GM19467 (cell line): Measurements from ENCODE around the gene PIK3R4.

ENCODE experiments used
- ATAC-seq: cut with Tn5 transposase; IDR thresholded peaks from one replicate; pipeline ENCODE4 v1.9.1; 2021; ENCODE audit warnings: mild to moderate bottlenecking, moderate library complexity; ENCODE audit not compliant: unreplicated experiment

Gene PIK3R4

DNA sequence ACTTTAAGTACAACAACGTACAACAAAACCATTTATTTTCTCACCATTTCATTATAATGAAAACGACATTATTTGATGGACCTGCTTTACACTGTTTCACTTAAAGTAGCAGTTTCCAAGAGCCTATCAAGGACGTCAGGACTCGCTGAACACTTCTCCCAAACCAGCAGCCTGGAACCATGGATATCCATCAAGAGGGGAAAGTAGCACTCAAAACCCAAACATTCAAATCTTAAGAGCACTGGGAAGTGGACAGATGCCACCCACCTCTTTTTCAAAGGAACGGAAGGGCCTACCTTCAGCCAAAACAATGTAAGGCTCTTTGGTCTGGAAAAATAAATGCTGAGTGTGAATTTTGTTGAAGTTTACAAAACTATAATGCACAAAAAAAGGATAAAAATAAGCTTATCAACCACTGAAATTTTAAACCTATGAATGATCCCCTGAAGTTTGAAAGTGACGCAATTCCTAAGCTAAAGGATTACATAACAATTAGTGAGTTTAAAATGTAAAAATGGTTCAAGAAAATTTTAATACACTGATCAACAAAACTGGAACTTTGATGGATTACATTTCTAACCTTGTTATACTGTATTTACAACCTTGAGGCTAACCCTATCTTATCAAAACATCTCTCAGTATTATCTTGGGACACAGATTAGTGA is 4.6 kb downstream of the PIK3R4 start:
- ATAC-seq = no peak

DNA sequence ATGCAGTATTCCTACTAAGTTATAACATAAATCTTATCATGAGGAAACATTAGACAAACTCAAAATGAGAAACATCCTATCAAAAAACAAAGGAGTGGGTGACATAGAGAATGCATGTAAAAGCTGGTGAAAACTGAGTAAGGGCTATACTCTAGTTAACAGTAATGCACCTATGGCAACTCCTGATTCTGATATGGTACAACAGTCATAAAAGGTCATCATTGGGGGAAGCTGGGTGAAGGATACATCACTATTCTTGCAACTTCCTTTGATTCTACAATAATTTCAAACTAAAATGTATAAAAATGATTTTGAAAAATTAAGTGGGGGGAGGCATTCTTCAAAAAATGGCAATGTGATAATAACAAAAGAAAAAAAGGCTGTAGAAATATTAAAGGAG is 6.8 kb downstream of the PIK3R4 start:
- no peak for ATAC-seq

DNA sequence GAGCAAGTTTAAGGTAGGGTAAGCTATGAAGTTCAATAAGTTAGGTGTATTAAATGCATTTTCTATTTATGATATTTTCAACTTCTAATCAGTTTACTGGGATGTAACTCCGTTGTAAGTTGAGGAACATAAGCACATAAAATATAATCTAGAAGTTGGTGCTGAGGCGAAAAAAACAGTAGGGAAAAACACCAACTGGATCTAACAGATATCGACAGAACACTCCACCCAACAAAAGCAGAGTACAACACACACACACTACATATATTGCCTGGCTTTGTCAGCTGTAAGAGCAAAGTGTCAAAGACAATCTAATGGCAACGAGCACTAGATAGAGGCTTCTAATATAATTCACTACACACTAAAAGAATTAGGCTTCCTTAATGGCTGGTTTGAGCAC is 8.4 kb downstream of the PIK3R4 start:
- no peak for ATAC-seq

DNA sequence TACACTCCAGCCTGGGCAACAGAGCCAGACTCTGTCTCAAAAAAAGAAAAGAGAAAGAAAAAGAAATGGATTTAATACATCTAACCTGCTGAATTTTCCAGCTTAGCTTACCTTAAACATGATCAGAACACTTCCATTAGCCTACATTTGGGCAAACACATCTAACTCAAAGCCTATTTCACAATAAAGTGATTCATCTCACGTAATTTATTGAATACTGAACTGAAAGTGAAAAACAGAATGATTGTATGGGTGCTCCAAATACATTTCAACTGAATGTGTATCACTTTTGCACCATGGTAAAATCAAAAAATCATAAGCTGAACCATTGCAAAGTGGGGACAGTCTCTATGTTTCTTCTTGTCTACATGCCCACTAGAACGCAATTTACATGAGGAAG is 9.0 kb downstream of the PIK3R4 start:
- no peak for ATAC-seq

DNA sequence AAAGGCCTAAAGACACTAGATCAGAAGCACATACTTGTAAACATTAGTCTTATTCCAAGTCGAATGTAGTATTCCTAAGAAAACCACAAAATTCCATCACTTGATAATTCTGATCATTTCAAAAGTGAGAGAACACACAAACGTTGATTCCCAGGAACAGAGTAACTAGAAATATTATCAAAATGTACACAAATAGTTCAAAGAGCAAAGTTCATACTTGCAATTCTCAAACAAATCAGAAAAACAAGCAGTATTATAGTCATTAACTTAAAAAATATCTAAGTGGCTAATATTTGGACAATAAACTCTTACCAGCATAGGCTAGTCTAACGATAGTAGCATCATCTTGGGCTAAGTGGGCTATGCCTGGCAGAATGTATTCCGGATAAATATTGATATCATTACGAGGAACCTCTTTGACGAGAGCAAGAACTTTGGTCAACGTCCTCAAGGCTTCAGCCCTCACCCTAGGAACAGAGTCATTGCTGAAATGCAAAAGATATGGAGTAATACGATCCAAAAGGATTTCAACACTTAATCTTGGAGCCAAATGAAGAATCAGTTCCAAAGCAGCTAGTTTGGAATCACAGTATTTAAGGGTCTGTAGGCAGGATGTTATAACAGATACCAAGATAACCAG is 13.3 kb downstream of the PIK3R4 start:
- no peak for ATAC-seq

DNA sequence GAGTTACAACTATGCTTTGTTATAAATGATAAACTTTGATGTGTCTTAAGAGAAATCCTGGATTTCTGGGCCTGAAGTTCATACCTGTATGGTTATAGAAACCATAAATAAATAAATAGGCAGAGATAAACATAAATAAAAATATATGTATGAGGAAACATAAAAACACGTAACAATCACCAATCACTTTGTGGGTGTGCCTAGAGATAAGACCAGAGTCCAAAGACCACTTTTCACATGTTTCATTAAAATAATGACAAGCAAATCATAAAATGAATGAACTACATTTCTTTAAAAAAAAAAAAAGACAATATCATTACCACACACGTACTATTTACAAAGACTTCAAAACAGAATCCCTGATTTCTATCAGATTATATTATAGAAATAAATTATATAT is 14.1 kb downstream of the PIK3R4 start:
- no peak for ATAC-seq

DNA sequence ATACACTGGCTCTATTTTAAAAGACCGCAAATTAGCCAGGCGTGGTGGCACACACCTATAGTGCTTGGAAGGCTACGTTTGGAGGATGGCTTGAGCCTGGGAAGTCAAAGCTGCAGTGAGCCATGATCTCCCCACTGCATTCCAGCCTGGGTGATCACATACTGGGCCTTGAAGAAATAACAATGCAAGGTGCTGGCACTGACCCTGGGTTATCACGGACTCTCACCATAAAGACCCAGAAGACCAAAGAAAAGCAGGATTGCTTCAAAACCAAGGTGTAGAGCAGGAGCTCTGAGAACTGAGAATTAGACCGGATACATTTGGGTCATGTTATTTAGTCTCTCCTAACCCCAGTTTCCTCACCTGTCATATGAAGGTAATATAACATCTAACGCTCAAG is 14.8 kb downstream of the PIK3R4 start:
- ATAC-seq = no peak

DNA sequence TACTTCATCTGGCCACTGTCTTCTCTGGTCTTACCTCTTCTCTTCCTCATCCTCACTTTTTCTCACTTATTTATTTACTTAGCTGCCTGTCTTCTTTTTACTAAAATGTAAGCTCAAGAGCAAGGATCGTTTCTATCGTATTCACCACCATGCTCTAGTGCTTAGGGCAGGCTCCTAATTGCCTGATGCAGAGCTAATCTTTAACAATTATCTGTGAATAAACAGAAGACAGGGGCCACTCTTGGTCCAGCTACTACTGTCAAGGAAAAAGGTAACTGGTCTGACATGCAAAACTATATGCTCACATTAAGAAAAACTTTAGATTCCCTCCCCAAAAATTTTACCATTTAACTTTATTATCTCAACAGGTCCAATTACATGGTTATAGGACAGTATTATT is 17.5 kb downstream of the PIK3R4 start:
- no peak for ATAC-seq

DNA sequence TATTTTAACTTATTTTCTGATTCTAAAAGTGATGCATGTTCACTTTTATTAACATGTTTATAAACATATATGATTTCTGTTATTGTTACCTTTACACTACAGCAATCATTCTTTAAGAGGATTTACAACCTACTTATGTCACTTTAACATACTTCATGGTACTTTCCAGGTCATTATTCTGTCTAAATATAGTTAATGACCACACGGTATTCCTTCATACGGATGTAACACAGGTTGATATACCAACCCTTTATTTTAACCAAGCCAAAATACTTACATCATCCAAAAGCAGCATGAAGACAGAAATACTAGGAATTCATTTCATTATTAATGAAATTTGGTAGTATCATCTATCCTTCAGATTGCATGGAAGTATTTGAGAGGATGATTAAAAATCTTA is 18.6 kb downstream of the PIK3R4 start:
- no peak for ATAC-seq

DNA sequence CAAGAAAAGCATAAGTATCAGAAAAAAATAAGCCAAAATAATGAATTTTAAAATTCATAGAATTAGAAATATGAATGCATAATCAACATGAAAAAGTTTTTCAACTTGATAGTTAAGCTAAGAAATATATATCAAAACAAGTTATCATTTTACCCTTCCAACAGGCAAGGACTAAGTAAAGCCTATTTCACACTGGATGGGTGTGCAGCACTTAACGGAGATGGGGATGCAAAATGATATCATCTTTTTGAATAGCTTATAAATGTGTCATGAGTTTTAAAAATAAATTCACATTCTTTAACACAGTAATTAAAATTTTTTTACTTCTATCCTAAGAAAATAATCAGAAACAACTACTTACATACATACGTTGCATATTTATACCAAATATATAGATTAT is 20.9 kb downstream of the PIK3R4 start:
- ATAC-seq = no peak

DNA sequence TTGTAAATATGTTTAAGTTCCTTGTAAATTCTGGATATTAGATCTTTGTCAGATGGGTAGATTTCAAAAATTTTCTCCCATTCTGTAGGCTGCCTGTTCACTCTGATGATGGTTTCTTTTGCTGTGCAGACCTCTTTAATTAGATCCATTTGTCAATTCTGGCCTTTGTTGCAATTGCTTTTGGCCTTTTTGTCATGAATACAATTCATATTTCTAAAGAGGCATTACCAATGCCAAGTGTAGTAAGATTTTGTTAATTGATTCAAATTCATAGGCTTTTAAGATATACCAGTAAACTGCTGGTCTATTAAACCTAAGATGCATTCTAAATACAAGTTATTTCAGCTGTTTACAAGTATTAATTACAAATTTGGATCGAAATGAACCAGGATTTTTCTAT is 31.0 kb downstream of the PIK3R4 start:
- ATAC-seq = no peak

DNA sequence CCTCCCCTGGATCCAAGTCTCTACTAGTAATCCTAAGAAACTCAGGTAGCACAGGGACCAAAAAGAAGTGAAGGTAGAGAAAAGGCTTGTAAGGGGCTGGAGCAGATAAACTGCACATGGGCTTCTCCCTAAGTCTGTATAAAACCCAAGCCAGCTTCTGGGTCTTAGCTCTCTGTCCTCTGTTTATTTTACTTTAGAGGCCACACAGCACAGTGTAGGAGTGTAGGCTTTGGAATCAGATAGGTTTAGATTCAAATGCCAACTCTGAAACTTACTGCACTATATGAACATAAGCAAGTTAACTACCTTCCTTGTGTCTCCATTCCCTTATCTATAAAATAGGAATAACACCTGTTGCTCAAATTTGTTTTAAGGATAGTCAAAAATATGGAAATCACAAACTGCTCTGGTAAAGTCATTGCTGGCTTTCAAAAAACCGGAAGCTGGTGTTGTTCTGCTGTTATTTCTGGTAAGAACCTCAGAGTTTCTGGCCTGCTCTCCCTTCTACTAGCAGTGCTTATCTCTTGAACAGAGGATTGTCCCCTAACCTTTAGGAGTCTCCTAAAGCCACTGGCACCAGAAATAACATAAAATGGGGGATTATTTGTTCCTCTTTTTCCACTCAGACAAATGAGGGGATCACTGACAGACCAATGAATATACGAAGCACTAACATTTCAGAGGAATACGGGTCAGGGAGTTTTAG is 33.8 kb downstream of the PIK3R4 start:
- no peak for ATAC-seq

DNA sequence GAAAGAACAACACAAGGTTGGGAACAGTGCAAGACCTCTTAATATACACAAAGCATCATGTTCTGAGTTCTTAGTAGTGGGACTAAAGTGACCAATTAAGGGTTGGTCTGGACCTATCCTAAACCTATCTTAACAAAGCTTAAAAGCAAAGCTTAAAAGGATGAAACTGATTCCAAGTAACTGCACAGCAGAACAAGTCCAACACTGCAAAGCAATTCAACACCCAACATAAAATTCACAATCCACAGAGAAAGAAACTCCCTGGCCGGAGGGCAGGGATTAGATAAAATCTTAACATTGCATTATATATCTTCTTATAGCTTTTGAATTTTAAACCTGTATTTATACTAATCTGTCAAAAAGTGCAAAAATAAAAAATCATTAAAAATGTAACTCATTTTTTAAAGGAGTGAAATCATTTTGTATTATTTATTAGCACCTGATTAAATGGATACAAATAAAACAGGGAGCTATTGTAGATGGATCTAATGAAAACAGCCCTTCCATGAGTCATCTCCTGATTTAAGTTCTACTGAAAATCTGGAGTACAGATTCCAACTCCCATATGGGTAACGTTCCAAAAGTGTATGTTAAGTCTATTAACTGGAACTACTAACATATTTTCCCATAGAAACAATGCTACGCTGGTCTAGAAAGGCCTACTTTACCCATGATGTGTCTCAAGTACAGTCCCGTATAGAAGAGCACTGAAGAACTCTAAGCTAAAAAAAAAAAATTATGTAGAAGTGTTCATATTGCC is 34.9 kb downstream of the PIK3R4 start:
- no peak for ATAC-seq

DNA sequence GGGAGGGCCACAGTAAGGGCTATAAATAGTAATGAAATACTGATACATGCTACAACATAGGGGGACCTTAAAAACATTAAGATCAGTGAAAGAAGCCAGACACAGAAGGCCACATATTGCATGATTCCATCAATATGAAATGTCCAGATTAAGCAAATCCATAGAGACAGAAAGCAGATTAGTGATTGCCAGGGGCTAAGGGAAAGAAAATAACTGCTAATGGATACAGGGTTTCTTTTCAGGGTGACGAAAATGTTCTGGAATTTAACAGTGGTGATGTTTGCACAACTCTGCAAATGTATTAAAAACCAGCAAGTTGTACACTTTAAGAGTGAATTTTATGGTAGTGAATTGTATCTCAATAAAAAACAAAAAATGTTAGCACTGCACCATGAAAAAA is 37.0 kb downstream of the PIK3R4 start:
- no peak for ATAC-seq

DNA sequence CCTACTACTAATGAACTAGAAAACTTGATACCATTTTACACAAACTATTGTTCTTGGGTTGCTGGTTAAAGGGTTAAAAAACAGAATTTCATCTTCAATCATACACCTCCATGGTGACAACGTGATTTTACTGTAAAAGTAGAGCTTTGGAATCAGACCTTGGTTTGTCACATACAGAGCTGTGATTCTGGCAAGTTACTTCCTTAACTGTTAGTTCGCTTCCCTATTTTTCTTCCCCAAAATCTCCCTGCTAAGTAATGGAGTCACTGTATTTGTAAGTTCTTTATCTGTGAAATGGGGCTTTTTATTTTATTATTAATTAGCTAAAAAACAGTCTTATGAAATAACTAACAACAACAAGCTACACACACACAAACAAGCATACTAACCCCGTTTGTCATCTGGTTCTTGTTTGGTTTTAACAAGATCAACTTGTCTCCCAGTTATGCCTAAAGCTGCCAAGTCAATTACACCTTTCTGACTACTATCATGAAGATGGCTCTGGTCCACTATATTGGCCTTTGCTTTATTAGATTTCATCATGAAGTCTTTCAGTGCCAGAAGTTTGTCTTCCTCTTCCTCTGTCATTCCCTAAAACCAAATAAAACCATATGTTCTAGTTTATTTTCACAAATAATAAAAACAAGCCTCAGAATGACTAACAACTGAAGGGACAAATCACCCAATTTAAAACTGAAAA is 38.6 kb downstream of the PIK3R4 start:
- ATAC-seq = no peak

DNA sequence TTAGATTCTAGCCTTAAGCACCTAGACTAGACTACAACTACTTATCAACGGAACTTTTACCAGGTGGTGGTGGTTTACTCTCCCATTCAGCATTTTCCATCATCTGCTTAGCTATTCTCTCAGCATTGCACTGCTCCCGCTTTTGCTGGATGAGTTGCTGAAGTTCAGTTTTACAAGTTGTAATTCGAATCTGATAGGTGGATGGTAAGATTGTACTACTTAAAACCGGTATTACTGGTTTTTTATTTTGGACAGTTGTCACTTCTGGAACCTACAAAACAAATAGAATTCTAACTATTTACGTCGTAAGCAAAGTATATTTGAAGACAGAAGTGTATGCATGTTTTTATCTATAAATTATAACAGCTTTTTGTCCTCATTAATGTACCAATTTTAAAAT is 41.1 kb downstream of the PIK3R4 start:
- ATAC-seq = no peak

DNA sequence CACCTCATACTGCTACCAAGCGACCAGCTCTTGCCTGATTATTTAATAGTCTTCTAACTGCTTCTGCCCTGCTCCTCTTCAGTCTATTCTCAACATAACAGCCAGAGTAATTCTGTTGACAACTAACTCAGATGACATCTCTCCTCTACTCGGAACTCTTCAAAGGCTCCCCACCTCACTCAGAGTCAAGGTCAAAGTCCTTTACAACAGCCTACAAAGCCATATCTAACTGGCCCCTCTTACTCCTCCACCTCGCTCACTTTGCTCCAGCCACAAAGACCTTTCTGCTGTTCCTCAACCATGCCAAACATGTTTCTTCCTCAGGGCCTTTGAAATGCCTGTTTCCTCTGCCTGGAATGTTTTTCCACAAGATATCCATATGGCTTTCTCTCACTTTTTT is 43.6 kb downstream of the PIK3R4 start:
- ATAC-seq = no peak

DNA sequence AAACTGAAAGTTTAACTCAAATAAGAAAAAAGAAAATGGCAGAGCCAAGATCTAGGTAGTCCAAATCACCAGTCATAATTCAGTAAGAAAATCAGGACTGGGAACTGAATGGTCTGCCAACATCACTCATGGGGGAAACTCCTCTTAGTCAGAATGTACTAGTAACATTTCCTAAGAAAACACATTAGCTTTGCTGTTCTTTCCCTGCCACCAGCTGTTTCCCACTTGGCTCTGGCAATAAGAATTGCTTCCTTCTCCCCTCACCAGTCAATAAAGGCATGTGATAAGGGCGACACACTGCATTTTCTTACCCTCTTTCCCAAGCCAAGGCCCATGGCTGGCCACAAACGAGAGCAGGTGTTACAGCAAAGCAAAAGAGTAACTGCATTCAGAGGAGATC is 46.1 kb downstream of the PIK3R4 start:
- no peak for ATAC-seq

DNA sequence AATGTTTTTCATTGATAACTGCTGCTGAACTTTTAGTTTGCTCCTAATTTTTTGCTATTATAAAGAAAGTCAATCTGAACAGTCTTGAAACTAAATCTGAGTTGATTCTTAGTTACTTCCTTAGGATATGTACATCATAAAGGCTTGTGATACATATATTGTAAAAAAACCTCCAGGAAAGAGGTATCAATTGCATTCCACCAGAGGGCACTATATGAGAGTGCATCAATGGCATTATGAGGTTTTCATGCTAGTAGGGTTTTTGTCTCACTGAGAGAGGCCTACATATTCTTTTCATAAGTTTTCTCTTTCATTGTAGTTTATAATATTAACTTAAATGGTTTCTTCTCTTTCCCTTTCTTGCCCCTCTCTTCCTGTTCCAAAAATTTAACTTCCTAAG is 46.9 kb downstream of the PIK3R4 start:
- no peak for ATAC-seq

DNA sequence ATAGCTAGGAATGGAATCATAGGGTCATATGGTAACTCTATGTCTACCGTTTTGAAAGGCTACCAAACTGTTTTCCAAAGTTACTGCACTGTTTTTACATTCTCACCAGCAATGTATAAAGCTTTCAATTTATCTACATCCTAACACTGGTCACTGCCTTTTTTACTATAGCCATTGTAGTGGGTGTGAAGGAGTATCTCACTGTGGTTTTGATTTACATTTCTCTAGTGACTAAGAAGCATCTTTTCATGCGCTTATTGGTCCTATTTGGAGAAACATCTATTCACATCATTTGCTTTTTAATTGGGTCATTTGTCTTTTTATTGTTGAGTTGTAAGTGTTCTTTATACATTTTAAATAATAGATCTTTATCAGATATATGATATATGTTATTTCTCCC is 53.3 kb downstream of the PIK3R4 start:
- no peak for ATAC-seq

DNA sequence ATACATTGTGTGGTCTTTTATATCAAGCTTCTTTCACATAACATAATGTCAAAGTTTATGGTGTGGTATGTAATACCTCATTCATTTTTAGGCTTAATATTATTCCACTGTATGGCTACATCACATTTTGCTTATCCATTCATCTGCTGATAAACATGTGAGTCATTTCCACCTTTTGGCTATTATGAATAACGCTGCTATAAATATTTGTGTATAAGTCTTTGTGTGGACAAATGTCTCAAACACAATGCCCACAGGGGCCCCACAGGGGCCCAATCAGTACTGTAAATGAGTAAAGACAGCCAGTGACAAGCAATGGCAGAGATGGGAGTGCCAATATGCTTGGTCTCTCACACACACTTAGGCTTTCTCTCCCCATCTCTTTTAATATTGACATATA is 54.2 kb downstream of the PIK3R4 start:
- no peak for ATAC-seq
